Endothelial cell of umbilical vein (primary cell): Measurements from ENCODE around the gene PRSS22.

Experiments
- CTCF ChIP-seq, 2 donors: IDR thresholded peaks; 1 replicate in 1 of 2; 2 replicates in 1 of 2; pipeline ENCODE4 v1.5.1; 2011; ENCODE audit warnings: low read length in 2 of 2, mild to moderate bottlenecking in 2 of 2, moderate library complexity in 2 of 2, control low read depth in 1 of 2, inconsistent platforms in 1 of 2, low read depth in 1 of 2; ENCODE audit not compliant: insufficient read depth in 1 of 2; ENCODE audit errors: extremely low read depth in 1 of 2
- EZH2 ChIP-seq: IDR thresholded peaks from 2 replicates; pipeline ENCODE4 v1.6.1; 2012; ENCODE audit warnings: borderline replicate concordance, low read depth, mild to moderate bottlenecking, moderate library complexity, low read length, inconsistent platforms; ENCODE audit not compliant: severe bottlenecking
- GATA2 ChIP-seq: IDR thresholded peaks from 2 replicates; pipeline ENCODE4 v1.7.0; 2011; ENCODE audit warnings: low read depth, mild to moderate bottlenecking, moderate library complexity, mixed read lengths, low read length; ENCODE audit not compliant: insufficient read length, insufficient read depth
- MYC ChIP-seq: IDR thresholded peaks from one replicate; pipeline ENCODE4 v1.6.1; 2011; ENCODE audit warnings: mild to moderate bottlenecking, low read depth, low read length
- POLR2A ChIP-seq: IDR thresholded peaks from 2 replicates; pipeline ENCODE4 v1.6.1; 2012; ENCODE audit warnings: low read depth, mild to moderate bottlenecking, control low read depth, low read length

GRCh38 chr16:2899564-2900072 is 41.6 kb upstream of the PRSS22 start:
- TF ChIP-seq POLR2A (no peak), CTCF (IDR thresholded peaks at IDR 0.05; ENCODE audit: extremely low read depth in 1 of 2, insufficient read depth in 1 of 2, low read depth in 1 of 2, low read length in 2 of 2) (no peak), GATA2 (no peak), MYC (no peak), EZH2 (no peak)
